NB4 (cell line): ENCODE results near the gene GINS2.

ENCODE experiments used
- DNase-seq: peaks from one replicate; pipeline ENCODE4 v3.0.0; 2010; ENCODE audit warnings: low read depth
- H3K4me3 ChIP-seq: one replicate; pipeline ENCODE4 v1.5.1; 2011; ENCODE audit warnings: mild to moderate bottlenecking, low read depth, low read length, moderate library complexity
- MYC ChIP-seq: IDR thresholded peaks from 2 replicates; pipeline ENCODE4 v1.6.1; 2011; ENCODE audit warnings: low read depth, low read length
- POLR2A ChIP-seq: IDR thresholded peaks from 2 replicates; pipeline ENCODE4 v1.6.1; 2011; ENCODE audit warnings: mild to moderate bottlenecking; ENCODE audit not compliant: insufficient read length; ENCODE audit errors: extremely low read depth
- TF ChIP-seq, protein P1 (sequence below): IDR thresholded peaks from 2 replicates; pipeline ENCODE4 v1.6.1; 2011; ENCODE audit warnings: low read depth, low read length
- TF ChIP-seq, protein P2 (sequence below): IDR thresholded peaks from one replicate; pipeline ENCODE4 v1.5.1; 2012; ENCODE audit warnings: low read depth, low read length

Gene GINS2

DNA sequence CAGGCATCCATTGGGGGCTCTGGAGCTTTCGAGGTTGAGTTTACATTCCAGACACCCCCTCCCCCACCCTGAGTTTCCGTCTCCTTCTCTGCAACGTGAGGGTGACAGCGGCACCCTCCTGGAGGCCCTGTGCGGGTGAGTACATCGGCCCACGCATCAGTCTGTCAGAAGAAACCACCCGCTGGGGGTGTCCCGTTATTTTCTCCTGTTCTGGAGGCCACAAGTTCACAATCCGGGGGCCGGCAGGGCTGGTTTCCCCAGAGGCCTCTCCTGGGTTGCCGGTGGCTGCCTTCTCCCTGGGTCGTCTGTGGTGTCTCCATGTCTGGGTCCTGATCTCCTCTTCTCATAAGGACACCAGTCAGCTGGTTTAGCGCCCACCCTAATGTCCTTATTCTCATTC lies 39.9 kb downstream of the GINS2 start:
- DNase-seq = no peak
- no peak overlapping the region for H3K4me3 ChIP-seq
- TF ChIP-seq, protein P1, sequence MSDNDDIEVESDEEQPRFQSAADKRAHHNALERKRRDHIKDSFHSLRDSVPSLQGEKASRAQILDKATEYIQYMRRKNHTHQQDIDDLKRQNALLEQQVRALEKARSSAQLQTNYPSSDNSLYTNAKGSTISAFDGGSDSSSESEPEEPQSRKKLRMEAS = no peak
- TF ChIP-seq, protein P2, sequence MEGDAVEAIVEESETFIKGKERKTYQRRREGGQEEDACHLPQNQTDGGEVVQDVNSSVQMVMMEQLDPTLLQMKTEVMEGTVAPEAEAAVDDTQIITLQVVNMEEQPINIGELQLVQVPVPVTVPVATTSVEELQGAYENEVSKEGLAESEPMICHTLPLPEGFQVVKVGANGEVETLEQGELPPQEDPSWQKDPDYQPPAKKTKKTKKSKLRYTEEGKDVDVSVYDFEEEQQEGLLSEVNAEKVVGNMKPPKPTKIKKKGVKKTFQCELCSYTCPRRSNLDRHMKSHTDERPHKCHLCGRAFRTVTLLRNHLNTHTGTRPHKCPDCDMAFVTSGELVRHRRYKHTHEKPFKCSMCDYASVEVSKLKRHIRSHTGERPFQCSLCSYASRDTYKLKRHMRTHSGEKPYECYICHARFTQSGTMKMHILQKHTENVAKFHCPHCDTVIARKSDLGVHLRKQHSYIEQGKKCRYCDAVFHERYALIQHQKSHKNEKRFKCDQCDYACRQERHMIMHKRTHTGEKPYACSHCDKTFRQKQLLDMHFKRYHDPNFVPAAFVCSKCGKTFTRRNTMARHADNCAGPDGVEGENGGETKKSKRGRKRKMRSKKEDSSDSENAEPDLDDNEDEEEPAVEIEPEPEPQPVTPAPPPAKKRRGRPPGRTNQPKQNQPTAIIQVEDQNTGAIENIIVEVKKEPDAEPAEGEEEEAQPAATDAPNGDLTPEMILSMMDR = no peak
- TF ChIP-seq POLR2A (no peak), MYC (no peak)

DNA sequence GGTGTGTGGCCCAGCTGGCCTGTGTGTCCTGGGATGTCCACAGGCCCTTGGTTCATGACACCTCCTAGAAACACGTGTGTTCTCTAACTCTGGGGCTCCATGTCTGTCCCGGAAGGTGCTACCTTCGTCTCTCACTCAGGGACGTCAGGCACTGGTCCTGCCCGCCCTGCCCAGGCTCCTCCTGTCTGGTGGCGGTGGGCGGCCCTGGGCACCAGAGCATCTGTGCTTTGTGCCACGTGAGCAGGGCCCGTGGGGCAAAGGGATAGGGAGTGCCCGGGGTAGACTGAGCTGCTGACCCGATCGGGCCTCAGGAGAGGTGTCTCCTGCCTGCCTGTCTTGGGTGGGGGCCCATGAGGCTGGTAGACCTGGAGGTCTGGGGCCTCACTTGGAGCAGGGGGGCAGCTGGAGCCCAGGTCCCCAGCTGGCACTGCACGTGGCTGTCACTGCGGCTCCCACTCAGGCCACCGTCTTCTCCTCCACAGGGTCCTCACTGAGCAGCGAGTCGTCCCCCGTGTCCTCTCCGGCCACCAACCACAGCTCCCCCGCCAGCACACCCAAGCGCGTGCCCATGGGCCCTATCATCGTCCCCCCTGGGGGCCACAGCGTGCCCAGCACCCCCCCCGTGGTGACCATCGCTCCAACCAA lies 40.6 kb downstream of the GINS2 start:
- no peak for DNase-seq
- TF ChIP-seq, protein P2 = no peak
- TF ChIP-seq, protein P1 = no peak
- TF ChIP-seq MYC = no peak
- no peak for TF ChIP-seq POLR2A
- H3K4me3 ChIP-seq = no peak overlapping the region

DNA sequence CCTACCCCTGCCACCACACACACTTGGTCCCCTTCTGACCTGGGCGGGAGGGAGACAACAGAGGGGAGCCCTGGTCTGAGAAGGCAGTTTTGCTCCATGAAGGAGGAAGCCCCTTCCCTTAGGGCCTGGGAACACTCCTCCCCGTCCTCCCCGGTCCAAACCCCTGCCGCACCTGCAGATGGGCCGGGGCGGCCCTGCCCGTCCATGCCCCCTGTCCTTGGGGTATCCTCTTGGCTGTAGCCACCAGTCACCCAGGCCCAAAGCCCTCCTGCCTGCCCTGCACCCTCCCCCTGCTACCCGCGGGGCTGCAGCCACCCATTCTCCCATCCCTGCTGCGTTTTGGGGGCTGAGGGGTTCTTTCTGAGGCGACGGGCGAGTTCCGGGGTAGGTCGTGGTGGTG lies 41.8 kb downstream of the GINS2 start:
- no peak overlapping the region for H3K4me3 ChIP-seq
- DNase-seq = no peak
- TF ChIP-seq POLR2A = no peak
- TF ChIP-seq, protein P2 = no peak

DNA sequence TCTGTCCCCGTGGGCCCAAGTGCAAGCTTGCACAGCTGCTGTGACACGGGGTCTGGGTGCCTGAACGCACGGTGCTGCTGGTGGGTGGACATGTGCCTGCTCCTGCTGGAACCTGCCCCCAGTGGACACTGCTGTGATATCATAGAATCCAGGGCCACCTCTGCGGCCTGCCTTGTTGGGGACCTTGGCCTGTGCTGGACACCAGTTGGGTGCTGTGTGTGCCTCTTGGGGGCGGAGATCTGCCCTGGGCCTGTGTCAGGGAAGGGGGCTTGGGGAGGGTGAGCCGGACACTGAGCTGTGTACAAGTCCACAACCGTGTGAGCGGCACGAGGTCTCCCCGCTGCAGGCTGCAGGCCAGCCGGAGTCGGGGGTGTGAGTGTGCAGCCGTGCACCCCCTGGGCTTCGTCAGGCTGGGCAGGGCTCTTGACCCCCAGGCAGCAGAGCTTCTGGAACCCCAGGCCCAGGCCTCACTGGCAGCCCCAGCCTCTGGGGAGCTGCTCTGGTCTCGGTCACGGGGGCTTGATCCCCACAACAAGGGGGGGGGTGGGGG lies 42.3 kb downstream of the GINS2 start:
- DNase-seq = no peak
- TF ChIP-seq, protein P1 = no peak
- no peak for TF ChIP-seq POLR2A
- no peak for TF ChIP-seq MYC
- TF ChIP-seq, protein P2 = no peak
- H3K4me3 ChIP-seq = no peak overlapping the region

DNA sequence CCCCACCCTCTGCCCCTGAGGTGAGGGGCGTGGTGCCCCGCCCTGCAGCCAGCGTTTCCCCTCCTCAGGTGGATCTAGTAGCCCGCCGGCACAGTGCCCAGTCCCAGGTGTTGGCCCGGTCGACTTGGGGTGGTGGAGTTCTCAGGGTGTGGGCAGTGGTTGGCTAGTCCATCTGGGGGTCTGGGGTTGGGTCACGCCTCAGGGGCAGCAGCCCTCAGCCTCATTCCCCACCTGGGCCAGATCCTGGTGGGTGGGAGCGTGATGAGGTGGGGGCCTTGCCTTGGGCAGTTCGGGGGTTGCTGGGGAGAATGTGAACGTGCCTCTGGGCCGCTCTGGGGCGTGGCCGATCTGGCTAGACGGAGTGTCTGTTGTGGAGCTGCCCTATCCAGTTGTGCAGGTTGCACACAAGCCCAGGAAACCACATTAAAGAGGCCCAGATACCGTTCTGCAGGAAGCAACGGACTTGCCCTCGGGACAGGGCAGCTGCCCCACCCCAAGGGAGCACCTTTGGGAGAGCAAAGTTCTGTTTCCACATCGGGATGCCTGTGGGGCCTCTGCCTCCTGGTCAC lies 43.6 kb downstream of the GINS2 start:
- TF ChIP-seq, protein P2 = no peak
- TF ChIP-seq, protein P1 = no peak
- TF ChIP-seq POLR2A (no peak), MYC (no peak)
- no peak overlapping the region for H3K4me3 ChIP-seq
- no peak for DNase-seq
